NT2/D1 (cell line): Measurements from ENCODE around the gene SLC22A31.
A peak's percentile ranks its signal among the peaks of the same experiment; 100 is the strongest.

ENCODE experiments used
- DNase-seq: peaks from one replicate; pipeline ENCODE4 v3.0.0-alpha.2; 2011; ENCODE audit warnings: low read depth, low spot score
- H3K27me3 ChIP-seq: 2 replicates; pipeline ENCODE4 v1.6.0; 2011; ENCODE audit warnings: mild to moderate bottlenecking; ENCODE audit not compliant: insufficient read length, insufficient read depth
- H3K36me3 ChIP-seq: 2 replicates; pipeline ENCODE4 v1.6.1; 2011; ENCODE audit warnings: mild to moderate bottlenecking, low read length, mixed read lengths; ENCODE audit not compliant: insufficient read depth, insufficient read length
- H3K4me1 ChIP-seq: 2 replicates; pipeline ENCODE4 v1.5.1; 2011; ENCODE audit not compliant: insufficient read depth, insufficient read length
- H3K4me3 ChIP-seq: 2 replicates; pipeline ENCODE4 v1.5.1; 2011; ENCODE audit warnings: low read depth; ENCODE audit not compliant: insufficient read length
- H3K9ac ChIP-seq: 2 replicates; pipeline ENCODE4 v1.6.0; 2011; ENCODE audit warnings: low read depth; ENCODE audit not compliant: insufficient read length
- H3K9me3 ChIP-seq: 2 replicates; pipeline ENCODE4 v1.5.1; 2011; ENCODE audit warnings: mild to moderate bottlenecking, low read length; ENCODE audit not compliant: insufficient read depth
- SUZ12 ChIP-seq: IDR thresholded peaks from 2 replicates; pipeline ENCODE4 v1.6.1; 2011; ENCODE audit not compliant: insufficient read length, insufficient read depth; ENCODE audit errors: extremely low read depth
- YY1 ChIP-seq: IDR thresholded peaks from 2 replicates; pipeline ENCODE4 v1.6.1; 2011; ENCODE audit not compliant: insufficient read length, insufficient read depth
- ZNF274 ChIP-seq: IDR thresholded peaks from 2 replicates; pipeline ENCODE4 v1.6.1; 2011; ENCODE audit warnings: mild to moderate bottlenecking, low read depth, low read length

The SLC22A31 gene

GRCh38 chr16:89224665-89225064 lies 24.3 kb upstream of the SLC22A31 start:
- no peak overlapping the region for H3K9ac ChIP-seq
- H3K27me3 ChIP-seq = no peaks in the 10 kb centered on the region
- peaks cover 31% of the 10 kb centered on the region for H3K9me3 ChIP-seq
- peaks cover 93% of the 10 kb centered on the region for H3K36me3 ChIP-seq
- no peak overlapping the region for H3K4me3 ChIP-seq
- no peak for TF ChIP-seq SUZ12
- no peak for TF ChIP-seq ZNF274
- TF ChIP-seq YY1 = no peak
- no peaks in the 10 kb centered on the region for H3K4me1 ChIP-seq
- no peak for DNase-seq

- no peak overlapping the region for H3K4me3 ChIP-seq
Observed at GRCh38 chr16:89222931-89223330, 22.6 kb upstream of the SLC22A31 start.

GRCh38 chr16:89221604-89222003 lies 21.3 kb upstream of the SLC22A31 start:
- peaks cover 68% of the 10 kb centered on the region for H3K36me3 ChIP-seq
- no peak overlapping the region for H3K9ac ChIP-seq
- DNase-seq = no peak
- no peaks in the 10 kb centered on the region for H3K27me3 ChIP-seq
- H3K4me1 ChIP-seq = no peaks in the 10 kb centered on the region
- peaks cover 4% of the 10 kb centered on the region for H3K9me3 ChIP-seq
- TF ChIP-seq SUZ12 (no peak), YY1 (no peak), ZNF274 (no peak)
- H3K4me3 ChIP-seq = no peak overlapping the region

More at GRCh38 chr16:89222931-89223330, 22.6 kb upstream of the SLC22A31 start:
- peaks cover 17% of the 10 kb centered on the region for H3K9me3 ChIP-seq
- peaks cover 81% of the 10 kb centered on the region for H3K36me3 ChIP-seq
- H3K9ac ChIP-seq = no peak overlapping the region
- no peak for TF ChIP-seq SUZ12
- TF ChIP-seq ZNF274 = no peak
- no peak for TF ChIP-seq YY1
- no peak for DNase-seq
- H3K27me3 ChIP-seq = no peaks in the 10 kb centered on the region
- H3K4me1 ChIP-seq = no peaks in the 10 kb centered on the region

GRCh38 chr16:89219365-89219764 lies 19.0 kb upstream of the SLC22A31 start:
- H3K9me3 ChIP-seq = no peaks in the 10 kb centered on the region
- no peak for DNase-seq
- no peaks in the 10 kb centered on the region for H3K4me1 ChIP-seq
- H3K4me3 ChIP-seq = no peak overlapping the region
- no peak for TF ChIP-seq SUZ12
- TF ChIP-seq YY1 = no peak
- no peak for TF ChIP-seq ZNF274
- H3K9ac ChIP-seq = no peak overlapping the region
- H3K36me3 ChIP-seq = peaks cover 50% of the 10 kb centered on the region
- no peaks in the 10 kb centered on the region for H3K27me3 ChIP-seq

GRCh38 chr16:89217388-89218191 lies 17.3 kb upstream of the SLC22A31 start, which contains the start of gene ZNF778:
ZNF778 (plus strand) TSS chr16:89217703; CDS start chr16:89221128, 3,425 bp downstream.
- TF ChIP-seq SUZ12 = no peak
- no peak for TF ChIP-seq YY1
- no peak for TF ChIP-seq ZNF274
- peak within 1 kb of the TSS; percentile 95 for H3K9ac ChIP-seq
- H3K4me1 ChIP-seq = no peaks in the 10 kb centered on the region

GRCh38 chr16:89217138-89217387 lies 16.7 kb upstream of the SLC22A31 start:
- TF ChIP-seq ZNF274 (no peak), SUZ12 (no peak), YY1 (no peak)
- no peaks in the 10 kb centered on the region for H3K9me3 ChIP-seq
- H3K4me1 ChIP-seq = no peaks in the 10 kb centered on the region
- peaks cover 28% of the 10 kb centered on the region for H3K36me3 ChIP-seq
- DNase-seq = no peak
- H3K9ac ChIP-seq = peak overlapping the region; percentile 95
- H3K4me3 ChIP-seq = peak overlapping the region; percentile 89
- H3K27me3 ChIP-seq = no peaks in the 10 kb centered on the region

More at GRCh38 chr16:89217388-89218191, 17.3 kb upstream of the SLC22A31 start, which contains the start of gene ZNF778:
- peak within 1 kb of the TSS; percentile 89 for H3K4me3 ChIP-seq
- no peaks in the 10 kb centered on the region for H3K9me3 ChIP-seq
- no peak for DNase-seq
- H3K36me3 ChIP-seq = peaks cover 33% of the 10 kb centered on the region
- no peaks in the 10 kb centered on the region for H3K27me3 ChIP-seq

GRCh38 chr16:89216315-89217137 lies 16.2 kb upstream of the SLC22A31 start:
- H3K36me3 ChIP-seq = peaks cover 23% of the 10 kb centered on the region
- H3K27me3 ChIP-seq = no peaks in the 10 kb centered on the region
- no peak for TF ChIP-seq ZNF274
- TF ChIP-seq YY1 = no peak
- TF ChIP-seq SUZ12 = no peak
- H3K4me1 ChIP-seq = no peaks in the 10 kb centered on the region
- no peak for DNase-seq
- H3K9ac ChIP-seq = peak overlapping the region; percentile 95
- no peaks in the 10 kb centered on the region for H3K9me3 ChIP-seq
- H3K4me3 ChIP-seq = peak overlapping the region; percentile 89
